ENCODE measurements around the gene PCDHGC4.

DNA sequence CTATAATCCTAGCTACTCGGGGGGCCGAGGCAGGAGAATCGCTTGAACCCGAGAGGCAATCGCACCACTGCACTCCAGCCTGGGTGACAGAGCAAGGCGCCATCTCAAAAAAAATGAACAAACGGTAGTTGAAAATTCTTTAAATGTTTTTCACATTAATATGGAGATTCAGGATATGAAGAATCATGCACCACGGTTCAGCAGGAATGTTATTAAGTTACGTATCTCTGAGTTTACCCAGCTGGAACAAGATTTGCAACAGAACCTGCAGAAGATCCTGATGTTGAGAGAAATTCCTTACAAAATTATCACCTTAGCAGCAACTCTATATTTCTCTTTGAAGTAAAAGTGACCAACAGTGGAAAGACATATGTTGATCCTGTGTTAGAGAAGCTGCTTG, 44.5 kb upstream of the PCDHGC4 start:
- TF ChIP-seq, protein P1, sequence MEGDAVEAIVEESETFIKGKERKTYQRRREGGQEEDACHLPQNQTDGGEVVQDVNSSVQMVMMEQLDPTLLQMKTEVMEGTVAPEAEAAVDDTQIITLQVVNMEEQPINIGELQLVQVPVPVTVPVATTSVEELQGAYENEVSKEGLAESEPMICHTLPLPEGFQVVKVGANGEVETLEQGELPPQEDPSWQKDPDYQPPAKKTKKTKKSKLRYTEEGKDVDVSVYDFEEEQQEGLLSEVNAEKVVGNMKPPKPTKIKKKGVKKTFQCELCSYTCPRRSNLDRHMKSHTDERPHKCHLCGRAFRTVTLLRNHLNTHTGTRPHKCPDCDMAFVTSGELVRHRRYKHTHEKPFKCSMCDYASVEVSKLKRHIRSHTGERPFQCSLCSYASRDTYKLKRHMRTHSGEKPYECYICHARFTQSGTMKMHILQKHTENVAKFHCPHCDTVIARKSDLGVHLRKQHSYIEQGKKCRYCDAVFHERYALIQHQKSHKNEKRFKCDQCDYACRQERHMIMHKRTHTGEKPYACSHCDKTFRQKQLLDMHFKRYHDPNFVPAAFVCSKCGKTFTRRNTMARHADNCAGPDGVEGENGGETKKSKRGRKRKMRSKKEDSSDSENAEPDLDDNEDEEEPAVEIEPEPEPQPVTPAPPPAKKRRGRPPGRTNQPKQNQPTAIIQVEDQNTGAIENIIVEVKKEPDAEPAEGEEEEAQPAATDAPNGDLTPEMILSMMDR (IDR thresholded peaks at IDR 0.05; ENCODE audit: low read length) = no peak
- TF ChIP-seq EZH2 (IDR thresholded peaks at IDR 0.05; ENCODE audit: borderline replicate concordance, low read length) = no peak

Measured in OCI-LY1 (cell line).